H1 (cell line): Measurements from ENCODE around the gene TSC2. TPM values are rescaled to one million over a fixed set of nuclear protein-coding genes. Genes with fewer than 3 reads are reported as not detected.

Experiments
- CTCF ChIA-PET: fragments of 300-600 bp; sonication (Branson Sonifier 250); formaldehyde crosslinking; loops from one replicate; lab custom pipeline; 2021; ENCODE audit not compliant: partially characterized antibody; lab: Charles Lee
- POLR2A ChIA-PET: fragments of 300-600 bp; sonication (Branson Sonifier 250); formaldehyde crosslinking; loops from one replicate; lab custom pipeline; 2021; ENCODE audit warnings: inconsistent platforms; ENCODE audit not compliant: partially characterized antibody; lab: Charles Lee
- DNase-seq, 2 experiments: peaks; one replicate each; pipeline versions ENCODE4 v3.0.0 to v3.0.0-alpha.2; 2010 to 2022; ENCODE audit warnings: low spot score in 2 of 2, low read depth in 1 of 2, mixed read lengths in 1 of 2
- FAIRE-seq: peaks from 2 replicates; lab custom pipeline; 2011; peaks lifted over from hg19 to GRCh38; lab: Jason Lieb, UNC
- H2AFZ ChIP-seq: 2 replicates; pipeline ENCODE4 v1.8.1; 2012; ENCODE audit warnings: low read length, inconsistent platforms
- H2AK5ac ChIP-seq: 2 replicates; pipeline ENCODE4 v1.6.1; 2013; ENCODE audit warnings: low read depth, low read length
- H2BK120ac ChIP-seq: replicated peaks from 2 replicates; pipeline ENCODE3; 2013; ENCODE audit warnings: low read depth, low read length, inconsistent platforms
- H2BK12ac ChIP-seq: 2 replicates; pipeline ENCODE4 v1.6.1; 2013; ENCODE audit warnings: low read depth, low read length
- H2BK15ac ChIP-seq: 2 replicates; pipeline ENCODE4 v1.6.1; 2013; ENCODE audit warnings: low read length
- H2BK20ac ChIP-seq: 2 replicates; pipeline ENCODE4 v1.6.1; 2013; ENCODE audit warnings: low read length
- H2BK5ac ChIP-seq: 2 replicates; pipeline ENCODE4 v1.6.1; 2013; ENCODE audit warnings: low read depth, low read length
- H3K14ac ChIP-seq: 2 replicates; pipeline ENCODE4 v1.6.1; 2013; ENCODE audit warnings: inconsistent platforms; ENCODE audit not compliant: insufficient read length
- H3K18ac ChIP-seq: 2 replicates; pipeline ENCODE4 v1.6.1; 2013; ENCODE audit warnings: low read length; ENCODE audit errors: extremely low read depth
- H3K23ac ChIP-seq: 2 replicates; pipeline ENCODE4 v1.6.1; 2013; ENCODE audit warnings: inconsistent platforms; ENCODE audit not compliant: insufficient read length
- H3K23me2 ChIP-seq: 2 replicates; pipeline ENCODE4 v1.6.1; 2013; ENCODE audit warnings: low read depth, low read length
- H3K27ac ChIP-seq: 2 replicates; pipeline ENCODE4 v1.6.1; 2011; ENCODE audit warnings: low read depth, low read length, inconsistent platforms
- H3K27me3 ChIP-seq, 4 experiments: replicated peaks in 1 of 4; 1 replicate in 1 of 4; 2 replicates in 3 of 4; pipeline versions ENCODE4 v1.6.1 to v1.8.1; 2011 to 2013; ENCODE audit warnings: low read length in 3 of 4, mild to moderate bottlenecking in 3 of 4, inconsistent platforms in 2 of 4, mixed read lengths in 2 of 4, moderate library complexity in 1 of 4; ENCODE audit not compliant: control insufficient read depth in 3 of 4, insufficient read depth in 3 of 4; ENCODE audit errors: extremely low read depth in 1 of 4
- H3K36me3 ChIP-seq, 4 experiments: 2 replicates each; pipeline versions ENCODE4 v1.6.1 to v1.8.1; 2011 to 2013; ENCODE audit warnings: mild to moderate bottlenecking in 4 of 4, low read length in 3 of 4, moderate library complexity in 2 of 4, control low read depth in 1 of 4, inconsistent platforms in 1 of 4; ENCODE audit not compliant: insufficient read depth in 4 of 4, control insufficient read depth in 2 of 4
- H3K4ac ChIP-seq: replicated peaks from 2 replicates; pipeline ENCODE3; 2013; ENCODE audit warnings: low read length, low read depth, mixed read lengths, inconsistent platforms; ENCODE audit not compliant: insufficient read length
- H3K4me1 ChIP-seq, 4 experiments: replicated peaks in 1 of 4; 1 replicate in 1 of 4; 2 replicates in 3 of 4; pipeline versions ENCODE4 v1.6.1 to v1.8.1; 2011 to 2013; ENCODE audit warnings: low read length in 3 of 4, inconsistent platforms in 2 of 4, mixed read lengths in 1 of 4; ENCODE audit not compliant: insufficient read depth in 4 of 4, control insufficient read depth in 3 of 4
- H3K4me2 ChIP-seq, 2 experiments: 2 replicates each; pipeline versions ENCODE4 v1.6.1 to v1.8.1; 2011 to 2013; ENCODE audit warnings: low read depth in 2 of 2, low read length in 2 of 2, control low read depth in 1 of 2, inconsistent platforms in 1 of 2, mild to moderate bottlenecking in 1 of 2; ENCODE audit not compliant: insufficient read depth in 1 of 2
- H3K4me3 ChIP-seq, 4 experiments: fragments of 200-600, 300-600 bp in 1 of 4; sonication (generic), shearing (Covaris generic), sonication (Bioruptor Twin) in 1 of 4; 2 replicates each; pipeline versions ENCODE4 v1.5.1 to v1.8.1; 2011 to 2016; ENCODE audit warnings: low read length in 4 of 4, low read depth in 3 of 4, control low read depth in 2 of 4, inconsistent platforms in 2 of 4, mild to moderate bottlenecking in 2 of 4, mixed read lengths in 1 of 4, moderate library complexity in 1 of 4; ENCODE audit not compliant: insufficient read depth in 2 of 4; ENCODE audit errors: extremely low read depth in 1 of 4
- H3K56ac ChIP-seq: replicated peaks from 2 replicates; pipeline ENCODE3; 2013; ENCODE audit warnings: low read depth, mild to moderate bottlenecking, mixed read lengths, low read length, inconsistent platforms; ENCODE audit not compliant: insufficient read length
- H3K79me1 ChIP-seq: 2 replicates; pipeline ENCODE4 v1.6.1; 2013; ENCODE audit warnings: low read depth, low read length, control low read depth
- H3K79me2 ChIP-seq, 2 experiments: 2 replicates each; pipeline versions ENCODE4 v1.6.1 to v1.8.1; 2012 to 2013; ENCODE audit warnings: low read length in 2 of 2, mild to moderate bottlenecking in 2 of 2, inconsistent platforms in 1 of 2; ENCODE audit not compliant: insufficient read depth in 2 of 2, control insufficient read depth in 1 of 2
- H3K9ac ChIP-seq, 4 experiments: replicated peaks in 1 of 4; 1 replicate in 1 of 4; 2 replicates in 3 of 4; pipeline versions ENCODE4 v1.6.1 to v1.8.1; 2011 to 2013; ENCODE audit warnings: low read depth in 3 of 4, low read length in 3 of 4, control low read depth in 2 of 4, mild to moderate bottlenecking in 2 of 4, moderate library complexity in 2 of 4, inconsistent platforms in 1 of 4; ENCODE audit errors: extremely low read depth in 1 of 4
- H3K9me3 ChIP-seq, 2 experiments: 2 replicates each; pipeline versions ENCODE4 v1.6.1 to v1.8.1; 2012 to 2013; ENCODE audit warnings: mild to moderate bottlenecking in 2 of 2, moderate library complexity in 2 of 2, control low read depth in 1 of 2, inconsistent platforms in 1 of 2, low read depth in 1 of 2, low read length in 1 of 2, mixed read lengths in 1 of 2; ENCODE audit not compliant: insufficient read depth in 2 of 2
- H4K20me1 ChIP-seq, 2 experiments: replicated peaks in 1 of 2; 2 replicates each; pipeline versions ENCODE3 to v1.8.1; 2011 to 2013; ENCODE audit warnings: inconsistent platforms in 2 of 2, low read length in 2 of 2, mild to moderate bottlenecking in 1 of 2; ENCODE audit not compliant: insufficient read depth in 2 of 2, control insufficient read depth in 1 of 2
- H4K5ac ChIP-seq: 2 replicates; pipeline ENCODE4 v1.6.1; 2013; ENCODE audit warnings: low read length, low read depth, mixed read lengths, inconsistent platforms; ENCODE audit not compliant: insufficient read length
- H4K8ac ChIP-seq: 2 replicates; pipeline ENCODE4 v1.8.0; 2013; ENCODE audit warnings: mild to moderate bottlenecking, moderate library complexity, low read length, inconsistent platforms; ENCODE audit not compliant: insufficient read depth; ENCODE audit errors: extremely low read depth
- H4K91ac ChIP-seq: replicated peaks from 2 replicates; pipeline ENCODE3; 2013; ENCODE audit warnings: low read length, mixed read lengths, inconsistent platforms; ENCODE audit not compliant: insufficient read length
- E2F6 ChIP-seq: IDR thresholded peaks from 2 replicates; pipeline ENCODE4 v1.6.1; 2012; ENCODE audit warnings: inconsistent platforms
- PHF8 ChIP-seq: fragments of 200-600 bp; sonication (generic); conservative IDR thresholded peaks from 2 replicates; pipeline ENCODE4 v1.7.1; 2012; ENCODE audit warnings: low read depth, mild to moderate bottlenecking, inconsistent platforms, low read length, moderate library complexity
- POLR2AphosphoS5 ChIP-seq: IDR thresholded peaks from 2 replicates; pipeline ENCODE4 v1.6.1; 2011; ENCODE audit warnings: low read depth, low read length
- RFX5 ChIP-seq: IDR thresholded peaks from 2 replicates; pipeline ENCODE4 v1.6.1; 2011; ENCODE audit warnings: low read depth, low read length, improper control_type of control experiment, borderline replicate concordance
- SIRT6 ChIP-seq: IDR thresholded peaks from one replicate; pipeline ENCODE4 v1.7.1; 2012; ENCODE audit warnings: low read length, inconsistent platforms
- WGBS, 2 experiments: shearing (Covaris generic) in 1 of 2; methylation state at CpG; one replicate each; pipeline versions ENCODE4 v1.1.6 to v1.1.7; 2013 to 2015; ENCODE audit warnings: low lambda C conversion rate in 2 of 2, mixed read lengths in 2 of 2, inconsistent platforms in 1 of 2, low coverage in 1 of 2, missing lambda C conversion rate in 1 of 2; ENCODE audit not compliant: insufficient replicate concordance in 2 of 2, insufficient coverage in 1 of 2, insufficient read length in 1 of 2; ENCODE audit errors: extremely low coverage in 1 of 2, missing lambda C conversion rate in 1 of 2; 5-methylcytosine and 5-hydroxymethylcytosine counted together
- polyA plus RNA-seq, 7 experiments: library from polyadenylated mRNA; depleted of rRNA in 3 of 7; stranded (reverse) in 5 of 7; unstranded in 2 of 7; fragments of >200 nt in 5 of 7; fragments of 200-250 nt in 2 of 7; gene quantifications; 1 replicate in 5 of 7; 2 replicates in 1 of 7; 4 replicates in 1 of 7; pipeline versions ENCODE4 v1.2.1 to v1.2.3, GENCODE V29; 2011 to 2013; ENCODE audit warnings: missing spikeins in 2 of 7, mixed read lengths in 2 of 7
- total RNA-seq: library from RNA; stranded (reverse); fragmentation: NEBNext Ultra II Directional; extraction: Animal tissue kit (Norgen Biotek cat#: 25700); gene quantifications from 2 replicates; pipeline ENCODE4 v1.2.1, GENCODE V29; 2021

Gene TSC2
- total and polyA plus RNA-seq, 2 of the 8 experiments (the other 6 are each of a cell fraction or from before 2014, with no cell fraction given), result 65.9 to 96.6 TPM

GRCh38 chr16:2061023-2061422, 13.2 kb downstream of the TSC2 start:
- no peak overlapping the region for H3K18ac ChIP-seq
- H3K4me2 ChIP-seq, result no peak overlapping the region
- H2BK5ac ChIP-seq, result no peak overlapping the region; the same call in 1 of the 2 replicates
- H2BK12ac ChIP-seq, result no peak overlapping the region
- H2BK15ac ChIP-seq, result no peak overlapping the region
- H3K14ac ChIP-seq, result no peak overlapping the region
- H3K23ac ChIP-seq, result no peak overlapping the region
- FAIRE-seq, result no peak
- no peaks in the 10 kb centered on the region for H3K4me1 ChIP-seq
- no peaks in the 10 kb centered on the region for H3K79me1 ChIP-seq
- H3K27ac ChIP-seq, result no peak overlapping the region
- no peak overlapping the region for H4K5ac ChIP-seq
- DNase-seq, result no peak
- H3K23me2 ChIP-seq, result no peaks in the 10 kb centered on the region
- H4K91ac ChIP-seq, result no peak overlapping the region
- no peak overlapping the region for H2AFZ ChIP-seq
- H3K9me3 ChIP-seq, result no peaks in the 10 kb centered on the region
- no peak overlapping the region; a peak in 1 of 7 replicates for H3K9ac ChIP-seq
- H2BK120ac ChIP-seq, result no peak overlapping the region
- no peaks in the 10 kb centered on the region for H3K79me2 ChIP-seq
- WGBS, 2 experiments, result 96% methylated on average over 18 of the region's 18 CpGs; no CpG with 5 or more reads in 1 of the 2 experiments
- no peak overlapping the region for H3K56ac ChIP-seq
- POLR2A ChIA-PET, result interaction anchor here (0.9 to 3.6 kb wide), 6 partner anchors 9 to 150 kb away, joined by 3 to 11 read pairs (median 5); partner anchors contain the start of genes BRICD5, NTHL1, TRAF7 and TSC2
- H3K36me3 ChIP-seq, result peaks cover 2 to 10% (median 4%) of the 10 kb centered on the region in 4 experiments; a peak in 6 of 8 replicates
- H2AK5ac ChIP-seq, result no peak overlapping the region
- no peaks in the 10 kb centered on the region for H3K27me3 ChIP-seq
- CTCF ChIA-PET, result interaction anchor here (1.0 to 2.2 kb wide), 4 partner anchors 12 to 56 kb away, joined by 3 to 6 read pairs (median 4); no protein-coding TSS in a partner anchor
- no peak for TF ChIP-seq PHF8
- no peak for TF ChIP-seq RFX5
- TF ChIP-seq E2F6, result no peak
- no peak for TF ChIP-seq POLR2AphosphoS5
- no peak for TF ChIP-seq SIRT6
- H3K4me3 ChIP-seq, result no peak overlapping the region
- no peak overlapping the region for H4K8ac ChIP-seq
- H3K4ac ChIP-seq, result no peak overlapping the region
- H4K20me1 ChIP-seq, result peaks cover 0 to 13% of the 10 kb centered on the region in 2 experiments
- no peak overlapping the region for H2BK20ac ChIP-seq
